GM12874 (cell line): ENCODE measurements around the gene MINDY4.

Source experiments
- CTCF ChIP-seq: IDR thresholded peaks from 2 replicates; pipeline ENCODE4 v1.5.1; 2011; ENCODE audit warnings: low read depth, mild to moderate bottlenecking, control low read depth, low read length, moderate library complexity; ENCODE audit not compliant: insufficient read depth

The MINDY4 gene

GRCh38 chr7:30850426-30850825, 79.2 kb downstream of the MINDY4 start:
- TF ChIP-seq CTCF, result no peak

- TF ChIP-seq CTCF, result no peak
These were observed 80.6 kb downstream of the MINDY4 start for GRCh38 chr7:30851651-30852307.

- no peak for TF ChIP-seq CTCF
These were observed 81.1 kb downstream of the MINDY4 start for GRCh38 chr7:30852308-30852684.

GRCh38 chr7:30852744-30853288, 81.6 kb downstream of the MINDY4 start:
- TF ChIP-seq CTCF, result no peak

GRCh38 chr7:30853576-30853975, 82.4 kb downstream of the MINDY4 start:
- no peak for TF ChIP-seq CTCF

GRCh38 chr7:30855936-30856335, 84.7 kb downstream of the MINDY4 start:
- TF ChIP-seq CTCF, result no peak

- no peak for TF ChIP-seq CTCF
These were observed 87.4 kb downstream of the MINDY4 start for GRCh38 chr7:30858576-30858975.
